ENCODE data around the gene ADAMTS12. TPM values are rescaled to one million over a fixed set of nuclear protein-coding genes. Genes with fewer than 3 reads are reported as not detected.

ADAMTS12 gene
- total and polyA plus RNA-seq, 2 of the 8 experiments (the other 6 are each of a cell fraction or from before 2014, with no cell fraction given), result 6.4 to 12.8 TPM

- Histone ChIP-seq H2BK120ac (replicated peaks; ENCODE audit: low read depth, low read length) (no peak overlapping the region), H4K91ac (replicated peaks; ENCODE audit: insufficient read length, low read length) (no peak overlapping the region), H2AK5ac (ENCODE audit: low read depth, low read length) (no peak overlapping the region), H3K79me1 (ENCODE audit: low read depth, low read length) (no peaks in the 10 kb centered on the region; the same call in 1 of the 2 replicates), H4K8ac (ENCODE audit: extremely low read depth, insufficient read depth, low read length) (no peak overlapping the region), H3K18ac (ENCODE audit: extremely low read depth, low read length) (no peak overlapping the region), H3K23ac (ENCODE audit: insufficient read length) (no peak overlapping the region), H3K79me2 (ENCODE audit: control insufficient read depth in 1 of 2, insufficient read depth in 2 of 2, low read length in 2 of 2) (no peaks in the 10 kb centered on the region), H2BK15ac (ENCODE audit: low read length) (no peak overlapping the region), H3K9me3 (ENCODE audit: insufficient read depth in 2 of 2, low read depth in 1 of 2, low read length in 1 of 2) (peaks cover 3 to 4% of the 10 kb centered on the region in 2 experiments; a peak in 3 of 4 replicates), H2BK5ac (ENCODE audit: low read depth, low read length) (no peak overlapping the region), H3K14ac (ENCODE audit: insufficient read length) (no peak overlapping the region), H3K4me2 (ENCODE audit: insufficient read depth in 1 of 2, low read depth in 2 of 2, low read length in 2 of 2) (no peak overlapping the region), H2AFZ (ENCODE audit: low read length) (no peak overlapping the region), H4K20me1 (replicated peaks in 1 of 2; ENCODE audit: control insufficient read depth in 1 of 2, insufficient read depth in 2 of 2, low read length in 2 of 2) (no peaks in the 10 kb centered on the region), H3K9ac (replicated peaks in 1 of 4; ENCODE audit: extremely low read depth in 1 of 4, low read depth in 3 of 4, low read length in 3 of 4) (no peak overlapping the region), H2BK20ac (ENCODE audit: low read length) (no peak overlapping the region), H3K4me3 (ENCODE audit: extremely low read depth in 1 of 4, insufficient read depth in 2 of 4, low read depth in 3 of 4, low read length in 4 of 4) (no peak overlapping the region), H3K4ac (replicated peaks; ENCODE audit: insufficient read length, low read depth, low read length) (no peak overlapping the region), H3K27ac (ENCODE audit: low read depth, low read length) (no peak overlapping the region), H2BK12ac (ENCODE audit: low read depth, low read length) (no peak overlapping the region), H3K4me1 (replicated peaks in 1 of 4; ENCODE audit: control insufficient read depth in 3 of 4, insufficient read depth in 4 of 4, low read length in 3 of 4) (no peaks in the 10 kb centered on the region; a peak in 1 of 7 replicates), H3K56ac (replicated peaks; ENCODE audit: insufficient read length, low read depth, low read length) (no peak overlapping the region), H3K36me3 (ENCODE audit: control insufficient read depth in 2 of 4, insufficient read depth in 4 of 4, low read length in 3 of 4) (0 out of 8 replicates have a peak, but pooled peaks cover 0 to 6% (median 2%) of the 10 kb centered on the region in 4 experiments), H3K27me3 (replicated peaks in 1 of 4; ENCODE audit: control insufficient read depth in 3 of 4, extremely low read depth in 1 of 4, insufficient read depth in 3 of 4, low read length in 3 of 4) (no peaks in the 10 kb centered on the region), H4K5ac (ENCODE audit: insufficient read length, low read depth, low read length) (no peak overlapping the region), H3K23me2 (ENCODE audit: low read depth, low read length) (no peaks in the 10 kb centered on the region)
- DNase-seq (ENCODE audit: low read depth in 1 of 2, low spot score in 2 of 2) (no peak), FAIRE-seq (no peak)
- WGBS, 2 experiments (ENCODE audit: extremely low coverage in 1 of 2, insufficient coverage in 1 of 2, insufficient read length in 1 of 2, insufficient replicate concordance in 2 of 2, low coverage in 1 of 2, low lambda C conversion rate in 2 of 2, missing lambda C conversion rate in 1 of 2), result 93% methylated on average over 2 of the region's 2 CpGs; no CpG with 5 or more reads in 1 of the 2 experiments
- POLR2A ChIA-PET (ENCODE audit: partially characterized antibody), result no interaction called here
- CTCF ChIA-PET (ENCODE audit: partially characterized antibody), result interaction anchor here (0.9 kb wide), 1 partner anchor 92 kb away, joined by 3 read pairs; no protein-coding TSS in a partner anchor
- TF ChIP-seq, protein P1, sequence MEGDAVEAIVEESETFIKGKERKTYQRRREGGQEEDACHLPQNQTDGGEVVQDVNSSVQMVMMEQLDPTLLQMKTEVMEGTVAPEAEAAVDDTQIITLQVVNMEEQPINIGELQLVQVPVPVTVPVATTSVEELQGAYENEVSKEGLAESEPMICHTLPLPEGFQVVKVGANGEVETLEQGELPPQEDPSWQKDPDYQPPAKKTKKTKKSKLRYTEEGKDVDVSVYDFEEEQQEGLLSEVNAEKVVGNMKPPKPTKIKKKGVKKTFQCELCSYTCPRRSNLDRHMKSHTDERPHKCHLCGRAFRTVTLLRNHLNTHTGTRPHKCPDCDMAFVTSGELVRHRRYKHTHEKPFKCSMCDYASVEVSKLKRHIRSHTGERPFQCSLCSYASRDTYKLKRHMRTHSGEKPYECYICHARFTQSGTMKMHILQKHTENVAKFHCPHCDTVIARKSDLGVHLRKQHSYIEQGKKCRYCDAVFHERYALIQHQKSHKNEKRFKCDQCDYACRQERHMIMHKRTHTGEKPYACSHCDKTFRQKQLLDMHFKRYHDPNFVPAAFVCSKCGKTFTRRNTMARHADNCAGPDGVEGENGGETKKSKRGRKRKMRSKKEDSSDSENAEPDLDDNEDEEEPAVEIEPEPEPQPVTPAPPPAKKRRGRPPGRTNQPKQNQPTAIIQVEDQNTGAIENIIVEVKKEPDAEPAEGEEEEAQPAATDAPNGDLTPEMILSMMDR (IDR thresholded peaks at IDR 0.05; ENCODE audit: control extremely low read depth in 1 of 3, insufficient read depth in 1 of 3, low read depth in 1 of 3, low read length in 3 of 3), result no peak
- TF ChIP-seq RBBP5 (IDR thresholded peaks at IDR 0.05; ENCODE audit: borderline replicate concordance, low read depth, low read length), result no peak
- no peak for TF ChIP-seq MAX (IDR thresholded peaks at IDR 0.05)
- no peak for TF ChIP-seq POLR2A (IDR thresholded peaks at IDR 0.05; ENCODE audit: control extremely low read depth in 1 of 2, low read depth in 2 of 2, low read length in 2 of 2)
- TF ChIP-seq, protein P2, sequence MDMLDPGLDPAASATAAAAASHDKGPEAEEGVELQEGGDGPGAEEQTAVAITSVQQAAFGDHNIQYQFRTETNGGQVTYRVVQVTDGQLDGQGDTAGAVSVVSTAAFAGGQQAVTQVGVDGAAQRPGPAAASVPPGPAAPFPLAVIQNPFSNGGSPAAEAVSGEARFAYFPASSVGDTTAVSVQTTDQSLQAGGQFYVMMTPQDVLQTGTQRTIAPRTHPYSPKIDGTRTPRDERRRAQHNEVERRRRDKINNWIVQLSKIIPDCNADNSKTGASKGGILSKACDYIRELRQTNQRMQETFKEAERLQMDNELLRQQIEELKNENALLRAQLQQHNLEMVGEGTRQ (IDR thresholded peaks at IDR 0.05; ENCODE audit: low read length), result no peak
- TF ChIP-seq RNF2 (IDR thresholded peaks at IDR 0.05; ENCODE audit: borderline replicate concordance, low read depth, low read length, missing control alignments, poor library complexity, severe bottlenecking), result no peak
- no peak for TF ChIP-seq RAD21 (IDR thresholded peaks at IDR 0.05 in 1 of 2, conservative IDR thresholded peaks at IDR 0.05 in 1 of 2; ENCODE audit: low read depth in 2 of 2, low read length in 2 of 2)
- no peak for TF ChIP-seq MAFK (IDR thresholded peaks at IDR 0.05; ENCODE audit: low read depth, low read length)
- TF ChIP-seq GTF2F1 (IDR thresholded peaks at IDR 0.05; ENCODE audit: borderline replicate concordance, low read depth, low read length), result no peak
These were observed 49.3 kb downstream of the ADAMTS12 start for GRCh38 chr5:33842456-33842855.

Measured in H1 (cell line).